Measurements from ENCODE around the gene NR6A1.
A peak's percentile ranks its signal among the peaks of the same experiment; 100 is the strongest.
"Not testable (repeated sequence)": the region's sequence is repeated elsewhere in the genome, so short reads cannot be mapped to it uniquely, and the experiment has no call there.

The NR6A1 gene

GRCh38 chr9:124776618-124776953 lies 5.5 kb upstream of the NR6A1 start:
- no peak for DNase-seq

GRCh38 chr9:124774129-124774978 lies 3.2 kb upstream of the NR6A1 start:
- peak; percentile 82 to 85 for DNase-seq

DNA sequence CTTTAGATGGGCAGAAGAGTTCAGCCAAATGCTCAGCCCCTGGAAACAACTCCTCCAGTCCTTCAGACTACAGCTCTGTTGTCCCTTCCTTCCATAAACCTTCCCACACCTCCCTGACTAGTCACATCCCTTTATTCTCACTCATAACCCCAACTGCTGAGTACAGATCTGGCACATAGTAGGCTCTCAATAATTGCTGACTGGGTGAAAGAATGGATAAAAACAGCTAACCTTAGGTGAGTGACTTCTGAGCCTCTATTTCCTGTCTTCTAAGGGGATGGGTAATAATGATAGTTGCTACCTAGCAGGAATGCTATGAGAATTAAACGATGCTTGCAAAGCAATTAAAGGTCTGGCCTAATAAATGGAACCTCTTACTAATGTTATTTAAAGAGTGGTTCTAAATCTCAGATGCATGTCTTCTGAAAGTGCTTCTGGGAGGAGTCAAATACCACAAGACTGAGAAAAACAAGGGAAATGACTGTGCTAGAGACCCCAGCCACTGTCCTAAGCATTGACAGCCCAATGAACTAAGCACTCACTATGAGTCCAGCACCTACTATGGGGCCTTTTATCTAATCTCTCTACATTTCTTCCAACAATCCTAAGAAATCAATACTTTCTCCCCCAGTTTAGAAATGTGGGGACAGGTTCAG lies 2.5 kb upstream of the NR6A1 start:
- DNase-seq, result no peak

GRCh38 chr9:124772877-124773276 lies 1.8 kb upstream of the NR6A1 start:
- not testable (repeated sequence) for DNase-seq

DNA sequence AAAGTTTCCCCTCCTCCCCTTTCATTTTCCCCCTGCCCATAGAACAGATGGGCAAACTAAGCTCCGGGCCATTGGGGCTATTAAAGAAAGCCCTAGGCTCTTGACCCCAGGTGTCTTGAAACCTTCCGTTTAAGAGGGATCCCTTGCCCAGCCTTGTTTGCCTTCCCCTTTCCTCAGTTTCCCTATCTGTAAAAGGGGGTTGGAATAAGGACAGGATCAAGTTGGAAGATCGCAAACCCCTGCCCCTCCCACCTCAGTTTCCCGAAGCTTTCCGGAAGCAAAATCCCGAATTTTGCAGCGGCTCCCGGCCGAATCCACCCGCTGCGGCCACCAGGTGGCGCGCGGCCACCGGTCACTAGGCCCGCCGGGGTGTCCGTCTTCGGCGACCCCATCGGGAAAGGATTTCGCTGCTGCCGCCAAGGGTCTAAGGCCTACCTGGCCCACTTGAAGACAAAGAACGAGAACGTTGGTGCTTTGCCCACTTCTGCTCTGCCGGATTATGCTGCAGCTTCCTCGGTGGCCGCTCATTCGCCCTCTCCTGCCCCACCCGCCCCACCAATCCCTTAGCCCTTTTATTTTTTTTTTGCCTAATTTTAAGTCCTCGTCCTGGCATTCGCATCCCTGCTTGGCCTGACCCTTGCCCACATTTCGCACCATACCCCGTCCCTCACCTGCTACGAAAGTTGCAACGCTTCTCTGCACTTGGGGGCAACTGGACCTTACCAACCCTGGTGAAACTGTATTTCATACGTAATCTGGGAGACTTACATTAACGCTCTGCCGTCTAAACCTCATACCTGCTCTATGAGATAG lies 962 bp upstream of the NR6A1 start:
- DNase-seq, result peak; percentile 19 to 38

DNA sequence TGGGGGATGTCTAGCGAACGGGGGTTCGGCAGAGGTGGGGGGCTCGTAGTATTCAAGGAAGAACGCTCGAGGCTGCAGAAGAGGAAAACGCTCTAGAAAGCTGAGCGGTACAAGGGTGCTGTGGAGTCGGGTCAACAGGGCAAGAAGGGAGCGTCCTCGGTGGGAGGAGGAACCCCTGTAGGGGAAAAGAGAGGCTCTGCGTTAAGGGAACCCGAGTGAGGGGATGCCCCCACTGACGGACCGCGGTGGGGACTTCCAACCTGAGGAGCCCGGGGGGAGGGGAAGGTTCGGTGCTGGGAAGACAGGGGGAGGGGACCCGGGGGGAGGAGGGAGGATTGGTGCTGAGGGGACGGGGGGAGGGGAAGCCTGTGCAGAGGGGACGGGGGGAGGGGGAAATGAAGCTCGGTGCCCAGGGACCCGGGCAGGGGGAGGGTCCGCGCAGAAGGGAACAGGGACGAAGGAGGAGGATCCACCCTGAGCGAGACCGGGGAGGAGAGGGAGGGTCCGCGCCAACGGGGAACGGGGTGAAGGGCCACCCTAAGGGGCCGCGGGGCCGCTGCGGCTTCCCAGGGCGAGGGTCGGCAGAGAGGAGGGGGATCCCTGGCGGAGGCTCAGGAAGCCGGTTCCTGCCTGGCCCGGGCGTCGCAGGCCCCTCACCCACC lies 621 bp downstream of the NR6A1 start:
- peak; percentile 40 to 45 for DNase-seq

DNA sequence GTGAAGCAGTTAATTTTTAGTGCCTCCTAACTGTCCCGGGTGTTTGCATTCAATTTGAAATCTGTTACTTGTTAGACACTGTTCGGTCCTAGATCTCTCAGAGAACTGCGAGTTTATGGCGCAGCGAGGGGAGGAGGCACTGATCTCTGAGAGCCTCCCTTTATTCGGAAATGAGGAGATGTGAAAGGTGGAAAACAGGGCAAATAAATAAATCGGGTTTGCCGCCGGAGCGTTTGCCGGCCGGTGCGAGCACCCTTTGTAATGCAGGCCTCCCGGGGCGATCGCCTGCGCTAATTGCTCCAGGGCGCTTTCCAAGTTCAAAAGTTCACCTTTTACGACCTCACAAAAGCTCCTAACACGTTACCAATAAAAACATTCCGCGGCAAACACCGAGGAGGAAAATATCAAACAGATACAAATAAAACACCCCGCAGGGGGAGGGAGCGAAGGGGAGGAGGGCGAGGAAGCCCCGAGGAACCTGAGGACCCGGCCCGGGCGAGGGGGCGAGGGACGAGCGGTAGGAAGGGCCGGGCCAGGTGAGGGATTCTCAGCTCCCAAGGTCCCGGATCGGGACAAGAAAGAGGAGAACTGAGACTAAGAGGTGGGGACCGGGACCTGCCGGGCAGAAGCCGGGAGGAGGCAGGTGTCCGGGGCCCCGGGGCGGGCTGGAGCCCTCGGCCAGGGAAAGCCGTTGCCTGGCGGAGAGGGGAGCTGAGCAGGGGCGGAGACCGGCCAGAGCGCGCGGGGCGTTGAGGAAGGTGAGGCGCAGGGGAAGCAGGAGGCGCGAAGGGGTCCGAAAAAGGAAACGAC lies 1.4 kb downstream of the NR6A1 start:
- DNase-seq, result no peak

- no peak for DNase-seq
Measured at GRCh38 chr9:124768750-124769548, 2.2 kb downstream of the NR6A1 start.

- DNase-seq, result no peak
Measured at GRCh38 chr9:124768334-124768733, 2.8 kb downstream of the NR6A1 start.

- DNase-seq, result no peak
Measured at GRCh38 chr9:124767821-124768220, 3.3 kb downstream of the NR6A1 start.

DNA sequence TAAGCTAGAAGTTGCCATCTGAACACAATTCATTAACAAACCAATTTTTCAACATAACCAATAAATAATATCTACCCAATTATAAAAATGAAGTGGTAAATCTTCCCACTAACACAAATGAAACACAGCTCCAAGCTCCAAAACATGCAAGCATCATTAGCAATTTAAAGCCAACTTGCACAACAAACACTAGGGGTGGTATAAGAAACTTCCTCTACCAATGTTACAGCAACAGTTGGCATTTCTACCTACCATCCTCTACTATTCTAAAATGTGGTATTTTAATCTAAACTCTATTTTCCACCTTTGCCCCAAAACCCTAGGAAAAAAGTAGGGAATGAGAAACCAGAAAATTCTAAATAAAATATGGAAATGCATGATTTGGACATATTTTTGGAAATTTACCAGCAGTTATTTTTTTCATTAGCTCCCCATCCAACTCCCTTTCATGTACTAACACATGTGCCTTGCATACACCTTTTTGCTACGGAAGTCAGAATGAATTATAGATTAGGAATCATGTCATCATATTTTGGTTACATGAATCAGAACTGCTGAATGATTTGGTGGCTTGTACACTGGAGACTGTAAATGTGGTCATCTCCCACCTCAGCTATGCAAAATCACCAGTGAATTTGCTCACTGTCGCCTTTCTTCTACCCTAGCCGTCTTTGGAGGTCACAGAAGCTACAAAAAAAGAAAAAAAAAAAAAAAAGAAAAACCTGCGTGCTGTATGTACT lies 4.1 kb downstream of the NR6A1 start:
- no peak for DNase-seq

DNA sequence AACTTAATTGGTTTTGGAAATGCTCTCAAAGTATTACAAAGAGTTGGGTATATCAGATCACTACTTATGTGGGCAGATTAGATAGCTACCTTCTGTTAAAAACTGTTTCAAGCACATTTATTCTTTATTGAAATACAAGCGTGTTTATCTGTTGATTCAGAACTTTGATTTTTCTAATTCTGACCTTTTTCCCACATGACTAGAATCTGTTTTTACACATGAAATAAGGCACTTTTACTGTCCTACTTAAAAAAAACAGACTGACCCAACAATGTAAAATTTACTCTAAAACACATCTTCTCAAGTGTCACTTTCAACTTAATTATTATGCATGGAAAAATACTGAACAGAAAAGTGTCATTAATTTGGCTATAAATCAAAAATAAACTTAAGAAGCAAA lies 4.8 kb downstream of the NR6A1 start:
- no peak for DNase-seq

GRCh38 chr9:124765439-124765835 lies 5.7 kb downstream of the NR6A1 start:
- DNase-seq, result no peak

- DNase-seq, result no peak
Measured at GRCh38 chr9:124764774-124765438, 6.2 kb downstream of the NR6A1 start.

DNA sequence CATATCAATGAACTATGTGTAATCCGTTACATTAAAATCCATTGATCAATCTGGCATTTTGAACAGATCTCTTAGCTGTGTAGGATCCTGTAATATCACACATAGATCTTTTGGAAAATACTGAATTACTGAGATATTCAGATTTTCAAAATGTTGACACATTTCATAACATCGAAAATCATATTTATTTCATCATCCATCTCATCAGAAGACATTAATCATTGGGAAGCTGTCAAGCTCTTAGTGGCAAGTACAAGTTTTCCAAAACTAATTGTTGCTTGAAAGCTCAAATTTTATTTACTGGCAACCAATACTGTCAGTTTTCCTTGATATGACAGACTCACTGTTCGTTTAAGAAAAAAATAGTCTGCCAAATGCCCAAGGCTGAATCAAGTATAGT lies 8.5 kb downstream of the NR6A1 start:
- no peak for DNase-seq

GRCh38 chr9:124761710-124762109 lies 9.4 kb downstream of the NR6A1 start:
- DNase-seq, result no peak

GRCh38 chr9:124761196-124761595 lies 9.9 kb downstream of the NR6A1 start:
- no peak for DNase-seq

DNA sequence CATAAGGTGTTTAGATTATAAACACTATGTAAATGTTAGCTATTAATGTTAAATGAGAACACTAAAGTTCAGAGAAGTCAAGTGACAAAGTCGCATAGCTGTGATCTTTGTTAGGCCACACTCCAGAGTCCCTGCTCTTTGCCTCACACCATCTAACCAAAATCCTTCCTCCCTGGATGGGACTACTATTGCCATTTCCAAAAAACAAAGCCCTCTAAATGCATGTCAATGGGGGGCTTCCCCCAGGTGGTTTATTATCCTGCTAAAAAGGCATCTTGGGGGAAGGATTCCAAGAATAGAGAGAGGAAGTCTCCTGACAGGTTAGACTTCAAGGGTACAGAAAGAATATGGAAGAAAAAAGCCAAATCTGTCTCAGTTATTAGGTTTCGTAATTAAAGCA lies 10.4 kb downstream of the NR6A1 start:
- no peak for DNase-seq

DNA sequence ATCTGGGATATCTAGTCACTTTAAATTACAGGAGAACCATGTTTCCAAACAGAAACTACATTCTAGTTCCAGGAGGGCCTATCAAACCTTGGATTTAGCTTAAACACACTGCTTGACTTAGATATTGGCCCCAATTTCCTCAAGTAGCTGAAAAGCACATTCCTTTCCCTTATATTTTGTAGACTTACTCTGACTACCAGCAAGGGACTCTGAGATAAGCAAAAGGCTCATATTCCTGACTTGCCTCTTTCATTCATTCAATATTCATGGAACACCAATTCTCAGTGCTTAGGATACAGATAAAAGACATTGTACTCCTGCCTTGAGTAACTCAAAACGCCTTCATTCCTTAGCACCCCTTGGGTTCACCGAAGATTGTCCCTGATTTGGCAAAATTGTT lies 11.8 kb downstream of the NR6A1 start:
- no peak for DNase-seq

GRCh38 chr9:124758691-124759090 lies 12.4 kb downstream of the NR6A1 start:
- DNase-seq, result no peak

Data from CD4-positive, alpha-beta T cell treated with Interleukin-1 beta for 1 hour (primary cell).